Panc1 (cell line): Measurements from ENCODE around the gene TIE1. TPM values are rescaled to one million over a fixed set of nuclear protein-coding genes. Genes with fewer than 3 reads are reported as not detected.

Source experiments
- ATAC-seq: fragments of 200-7000 bp; cut with Tn5 transposase; 2 replicates; pipeline ENCODE4 v1.9.1; 2020; ENCODE audit warnings: mild to moderate bottlenecking, moderate library complexity
- BruUV-seq: library from RNA; stranded (reverse); fragments of 400-500 nt; replicated peaks from 2 replicates; lab custom pipeline; 2021; lab: Mats Ljungman, UMichigan
- CTCF ChIA-PET: fragments of 300-600 bp; sonication (Branson Sonifier 250); formaldehyde crosslinking; loops from one replicate; lab custom pipeline; 2022; ENCODE audit warnings: antibody characterized with exemption; lab: Charles Lee
- POLR2A ChIA-PET: fragments of 300-600 bp; sonication (Branson Sonifier 250); formaldehyde crosslinking; loops from one replicate; lab custom pipeline; 2022; ENCODE audit warnings: antibody characterized with exemption; lab: Charles Lee
- DNase-seq: peaks from one replicate; pipeline ENCODE4 v3.0.0-alpha.2; 2010; ENCODE audit warnings: low read depth, low spot score
- H3K27ac ChIP-seq: 2 replicates; pipeline ENCODE4 v1.5.1; 2011; ENCODE audit warnings: mild to moderate bottlenecking, low read length, inconsistent platforms
- H3K27me3 ChIP-seq: fragments of 200-500 bp; sonication (Bioruptor generic); 2 replicates; pipeline ENCODE4 v1.6.0; 2014; ENCODE audit warnings: low read length, inconsistent platforms; ENCODE audit not compliant: control insufficient read depth, insufficient read depth
- H3K36me3 ChIP-seq: fragments of 200-500 bp; sonication (Bioruptor generic); 2 replicates; pipeline ENCODE4 v1.5.1; 2014; ENCODE audit warnings: inconsistent platforms, mild to moderate bottlenecking, low read length, moderate library complexity; ENCODE audit not compliant: control insufficient read depth, insufficient read depth
- H3K4me1 ChIP-seq: 2 replicates; pipeline ENCODE4 v1.5.1; 2011; ENCODE audit warnings: inconsistent platforms, mild to moderate bottlenecking, low read length, moderate library complexity; ENCODE audit not compliant: control insufficient read depth, insufficient read depth
- H3K4me3 ChIP-seq, 2 experiments: 2 replicates each; pipeline ENCODE4 v1.5.1; 2011 to 2012; ENCODE audit warnings: low read depth in 2 of 2, low read length in 2 of 2, mild to moderate bottlenecking in 2 of 2, inconsistent platforms in 1 of 2, moderate library complexity in 1 of 2
- H3K9me3 ChIP-seq: fragments of 200-500 bp; sonication (Bioruptor generic); 2 replicates; pipeline ENCODE4 v1.5.1; 2014; ENCODE audit warnings: low read depth, mild to moderate bottlenecking, inconsistent platforms, low read length, moderate library complexity; ENCODE audit not compliant: control insufficient read depth, insufficient read depth
- POLR2AphosphoS5 ChIP-seq: IDR thresholded peaks from 2 replicates; pipeline ENCODE4 v1.6.1; 2012; ENCODE audit warnings: mild to moderate bottlenecking, low read depth, low read length, moderate library complexity
- SIN3A ChIP-seq: IDR thresholded peaks from 2 replicates; pipeline ENCODE4 v1.6.1; 2012; ENCODE audit warnings: low read depth, mild to moderate bottlenecking, low read length, moderate library complexity, borderline replicate concordance; ENCODE audit not compliant: insufficient read depth
- TCF7L2 ChIP-seq: IDR thresholded peaks from 2 replicates; pipeline ENCODE4 v1.6.1; 2011; ENCODE audit warnings: mild to moderate bottlenecking, low read depth, low read length, inconsistent platforms
- in situ Hi-C: cut with HindIII; loops from 2 replicates; pipeline ENCODE4 v1.10.0; 2016; ENCODE audit warnings: low sequenced_read_pairs, low pct_unique_long_range_greater_than_20kb
- intact Hi-C: fragments of 100-400 bp; cut with micrococcal nuclease; formaldehyde crosslinking; loops from one replicate; pipeline ENCODE4 v1.10.0; 2022; ENCODE audit not compliant: unreplicated experiment
- total RNA-seq: library from RNA; stranded (reverse); gene quantifications from one replicate; pipeline ENCODE4 v1.2.1, GENCODE V29; 2021; ENCODE audit not compliant: unreplicated experiment
- TF ChIP-seq, protein P1 (sequence below), 2 experiments: IDR thresholded peaks; 2 replicates each; pipeline ENCODE4 v1.6.1; 2011 to 2012; ENCODE audit warnings: low read depth in 2 of 2, control low read depth in 1 of 2, low read length in 1 of 2, mild to moderate bottlenecking in 1 of 2, moderate library complexity in 1 of 2; ENCODE audit not compliant: insufficient read depth in 1 of 2
- TF ChIP-seq, protein P2 (sequence below): fragments of 450-650 bp; IDR thresholded peaks from 2 replicates; pipeline ENCODE4 v1.5.1; 2017; ENCODE audit warnings: mild to moderate bottlenecking

The TIE1 gene
- total RNA-seq, 1 experiment from 2014 or later = 0.28 TPM

DNA sequence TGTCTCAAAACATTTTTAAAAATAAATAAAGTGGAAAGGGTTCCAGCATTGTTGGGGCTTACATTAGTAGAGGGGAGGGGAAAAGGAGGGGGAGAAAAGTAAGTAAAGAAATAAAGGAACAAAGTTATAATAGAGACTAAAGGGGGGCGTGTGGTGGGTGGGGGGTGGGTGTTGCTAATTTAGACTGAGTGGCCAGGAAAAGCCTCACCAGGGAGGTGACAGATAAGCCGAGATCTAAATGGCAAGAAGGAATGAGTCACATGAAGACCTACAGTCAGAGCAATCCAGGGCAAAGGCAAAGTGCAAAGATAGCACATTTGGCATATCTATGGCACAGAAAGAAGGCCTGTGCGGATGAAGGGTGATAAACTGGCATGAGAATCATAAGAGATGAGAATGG, 44.3 kb downstream of the TIE1 start:
- intact Hi-C loops (no loop called here), in situ Hi-C loops (no loop called here)
- Histone ChIP-seq H3K27me3 (no peaks in the 10 kb centered on the region), H3K4me1 (peaks cover 11% of the 10 kb centered on the region), H3K36me3 (no peaks in the 10 kb centered on the region), H3K9me3 (no peaks in the 10 kb centered on the region), H3K4me3 (no peak overlapping the region), H3K27ac (no peak overlapping the region)
- no peak for TF ChIP-seq POLR2AphosphoS5
- no peak for TF ChIP-seq TCF7L2
- TF ChIP-seq SIN3A = no peak
- TF ChIP-seq, protein P1, sequence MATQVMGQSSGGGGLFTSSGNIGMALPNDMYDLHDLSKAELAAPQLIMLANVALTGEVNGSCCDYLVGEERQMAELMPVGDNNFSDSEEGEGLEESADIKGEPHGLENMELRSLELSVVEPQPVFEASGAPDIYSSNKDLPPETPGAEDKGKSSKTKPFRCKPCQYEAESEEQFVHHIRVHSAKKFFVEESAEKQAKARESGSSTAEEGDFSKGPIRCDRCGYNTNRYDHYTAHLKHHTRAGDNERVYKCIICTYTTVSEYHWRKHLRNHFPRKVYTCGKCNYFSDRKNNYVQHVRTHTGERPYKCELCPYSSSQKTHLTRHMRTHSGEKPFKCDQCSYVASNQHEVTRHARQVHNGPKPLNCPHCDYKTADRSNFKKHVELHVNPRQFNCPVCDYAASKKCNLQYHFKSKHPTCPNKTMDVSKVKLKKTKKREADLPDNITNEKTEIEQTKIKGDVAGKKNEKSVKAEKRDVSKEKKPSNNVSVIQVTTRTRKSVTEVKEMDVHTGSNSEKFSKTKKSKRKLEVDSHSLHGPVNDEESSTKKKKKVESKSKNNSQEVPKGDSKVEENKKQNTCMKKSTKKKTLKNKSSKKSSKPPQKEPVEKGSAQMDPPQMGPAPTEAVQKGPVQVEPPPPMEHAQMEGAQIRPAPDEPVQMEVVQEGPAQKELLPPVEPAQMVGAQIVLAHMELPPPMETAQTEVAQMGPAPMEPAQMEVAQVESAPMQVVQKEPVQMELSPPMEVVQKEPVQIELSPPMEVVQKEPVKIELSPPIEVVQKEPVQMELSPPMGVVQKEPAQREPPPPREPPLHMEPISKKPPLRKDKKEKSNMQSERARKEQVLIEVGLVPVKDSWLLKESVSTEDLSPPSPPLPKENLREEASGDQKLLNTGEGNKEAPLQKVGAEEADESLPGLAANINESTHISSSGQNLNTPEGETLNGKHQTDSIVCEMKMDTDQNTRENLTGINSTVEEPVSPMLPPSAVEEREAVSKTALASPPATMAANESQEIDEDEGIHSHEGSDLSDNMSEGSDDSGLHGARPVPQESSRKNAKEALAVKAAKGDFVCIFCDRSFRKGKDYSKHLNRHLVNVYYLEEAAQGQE (IDR thresholded peaks at IDR 0.05; ENCODE audit: insufficient read depth in 1 of 2, low read depth in 2 of 2, low read length in 1 of 2) = no peak
- TF ChIP-seq, protein P2, sequence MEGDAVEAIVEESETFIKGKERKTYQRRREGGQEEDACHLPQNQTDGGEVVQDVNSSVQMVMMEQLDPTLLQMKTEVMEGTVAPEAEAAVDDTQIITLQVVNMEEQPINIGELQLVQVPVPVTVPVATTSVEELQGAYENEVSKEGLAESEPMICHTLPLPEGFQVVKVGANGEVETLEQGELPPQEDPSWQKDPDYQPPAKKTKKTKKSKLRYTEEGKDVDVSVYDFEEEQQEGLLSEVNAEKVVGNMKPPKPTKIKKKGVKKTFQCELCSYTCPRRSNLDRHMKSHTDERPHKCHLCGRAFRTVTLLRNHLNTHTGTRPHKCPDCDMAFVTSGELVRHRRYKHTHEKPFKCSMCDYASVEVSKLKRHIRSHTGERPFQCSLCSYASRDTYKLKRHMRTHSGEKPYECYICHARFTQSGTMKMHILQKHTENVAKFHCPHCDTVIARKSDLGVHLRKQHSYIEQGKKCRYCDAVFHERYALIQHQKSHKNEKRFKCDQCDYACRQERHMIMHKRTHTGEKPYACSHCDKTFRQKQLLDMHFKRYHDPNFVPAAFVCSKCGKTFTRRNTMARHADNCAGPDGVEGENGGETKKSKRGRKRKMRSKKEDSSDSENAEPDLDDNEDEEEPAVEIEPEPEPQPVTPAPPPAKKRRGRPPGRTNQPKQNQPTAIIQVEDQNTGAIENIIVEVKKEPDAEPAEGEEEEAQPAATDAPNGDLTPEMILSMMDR = no peak
- BruUV-seq = no TSS peak
- DNase-seq (no peak), ATAC-seq (no peak)
- ChIA-PET POLR2A (no interaction called here), CTCF (no interaction called here)

DNA sequence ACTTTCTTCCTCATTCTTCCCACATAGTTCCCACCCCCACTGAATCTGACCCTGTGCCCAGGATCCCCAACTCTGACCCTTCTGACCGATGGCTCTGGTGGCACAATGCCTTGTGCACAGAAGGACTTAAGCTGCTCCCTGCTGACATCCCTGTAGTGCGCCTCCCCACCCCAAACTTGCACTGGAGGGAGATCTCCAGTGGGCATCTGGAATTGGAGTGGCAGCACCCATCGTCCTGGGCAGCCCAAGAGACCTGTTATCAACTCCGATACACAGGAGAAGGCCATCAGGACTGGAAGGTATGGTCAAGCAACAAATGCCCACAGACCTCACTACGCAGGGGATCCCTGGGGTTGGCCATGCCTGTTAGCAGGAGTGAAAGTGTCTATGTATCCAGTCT, 45.9 kb downstream of the TIE1 start:
- no peak for DNase-seq
- no TSS peak for BruUV-seq
- H3K4me3 ChIP-seq = no peak overlapping the region
- H3K36me3 ChIP-seq = no peaks in the 10 kb centered on the region
- ChIA-PET CTCF (no interaction called here), POLR2A (no interaction called here)
- no peak for ATAC-seq
- no peak overlapping the region for H3K27ac ChIP-seq
- H3K4me1 ChIP-seq = peaks cover 14% of the 10 kb centered on the region
- TF ChIP-seq, protein P2 = no peak
- TF ChIP-seq POLR2AphosphoS5 = no peak
- TF ChIP-seq TCF7L2 = no peak
- TF ChIP-seq, protein P1 (IDR thresholded peaks at IDR 0.05; ENCODE audit: insufficient read depth in 1 of 2, low read depth in 2 of 2, low read length in 1 of 2) = no peak
- TF ChIP-seq SIN3A = no peak
- no peaks in the 10 kb centered on the region for H3K27me3 ChIP-seq
- intact Hi-C loops = no loop called here
- no peaks in the 10 kb centered on the region for H3K9me3 ChIP-seq
- in situ Hi-C loops = no loop called here
